ENCODE results near the gene GATAD2A. TPM values are rescaled to one million over a fixed set of nuclear protein-coding genes. Genes with fewer than 3 reads are reported as not detected.

The GATAD2A gene
- total and polyA plus RNA-seq, 10 of the 15 experiments (the other 5 are each of a cell fraction or from before 2014, with no cell fraction given) = 2.6 to 173 (median 32.0) TPM

DNA sequence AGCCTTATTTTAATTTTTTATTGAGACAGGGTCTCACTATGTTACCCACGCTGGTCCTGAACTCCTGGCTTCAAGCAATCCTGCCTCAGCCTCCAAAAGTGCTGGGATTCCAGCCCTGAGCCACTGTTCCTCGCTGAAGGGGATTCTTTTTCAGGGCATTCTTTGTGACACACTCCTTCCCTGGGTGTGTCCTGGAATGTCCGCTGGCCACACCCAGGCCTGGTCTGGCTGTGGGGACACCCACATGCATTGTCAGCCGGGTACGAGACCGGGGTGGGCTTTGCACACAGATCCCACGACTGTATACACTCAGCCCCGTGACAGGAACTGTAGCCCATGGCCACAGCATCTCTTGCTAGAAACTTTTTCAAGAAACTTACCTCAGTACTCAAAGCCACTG is 34.4 kb upstream of the GATAD2A start:
- Histone ChIP-seq H3K27ac (ENCODE audit: control insufficient read depth, insufficient read depth) (no peak overlapping the region), H4K20me1 (ENCODE audit: control insufficient read depth, insufficient read depth) (no peaks in the 10 kb centered on the region), H2AFZ (ENCODE audit: control insufficient read depth, low read depth, low read length) (no peak overlapping the region), H3K79me2 (ENCODE audit: control insufficient read depth, insufficient read depth, low read length) (no peaks in the 10 kb centered on the region), H3K36me3 (ENCODE audit: control insufficient read depth in 2 of 2, insufficient read depth in 2 of 2, low read length in 1 of 2) (no peaks in the 10 kb centered on the region), H3K4me2 (ENCODE audit: control insufficient read depth, insufficient read depth) (no peak overlapping the region), H3K9ac (ENCODE audit: control insufficient read depth, insufficient read depth, low read length) (no peak overlapping the region), H3K4me3 (no peak overlapping the region), H3K27me3 (replicated peaks in 1 of 2; ENCODE audit: control insufficient read depth in 2 of 2, insufficient read depth in 2 of 2, low read length in 1 of 2) (no peaks in the 10 kb centered on the region), H3K4me1 (ENCODE audit: control insufficient read depth, insufficient read depth, low read length) (peaks cover 8% of the 10 kb centered on the region), H3K9me3 (replicated peaks; ENCODE audit: control insufficient read depth, insufficient read depth, low read length) (no peaks in the 10 kb centered on the region)
- ChIA-PET CTCF (interaction anchor here (0.7 to 10.8 kb wide), 2 partner anchors 118 kb away, joined by 4 to 223 read pairs; no protein-coding TSS in a partner anchor), RAD21 (ENCODE audit: unreplicated experiment) (interaction anchor here (1.1 kb wide), 1 partner anchor 120 kb away, joined by 3 read pairs; no protein-coding TSS in a partner anchor), POLR2A (interaction anchor here (0.7 kb wide), 1 partner anchor 151 kb away, joined by 3 read pairs; no protein-coding TSS in a partner anchor), SMC1A (ENCODE audit: uncharacterized antibody, unreplicated experiment) (no interaction called here)
- TF ChIP-seq YBX1 (IDR thresholded peaks at IDR 0.05) (no peak), CREB1 (IDR thresholded peaks at IDR 0.05; ENCODE audit: low read depth) (no peak)
- intact Hi-C loops (cut with micrococcal nuclease; ENCODE audit: unreplicated experiment) (no loop called here), in situ Hi-C loops (cut with MboI) (no loop called here)
- WGBS (ENCODE audit: insufficient coverage, insufficient replicate concordance, low lambda C conversion rate, missing lambda C conversion rate) = 82% methylated on average over 7 of the region's 8 CpGs
- ATAC-seq (no peak), FAIRE-seq (no peak), DNase-seq (ENCODE audit: low read depth, low spot score) (no peak)
- BruUV-seq (replicated peaks) = no TSS peak

DNA sequence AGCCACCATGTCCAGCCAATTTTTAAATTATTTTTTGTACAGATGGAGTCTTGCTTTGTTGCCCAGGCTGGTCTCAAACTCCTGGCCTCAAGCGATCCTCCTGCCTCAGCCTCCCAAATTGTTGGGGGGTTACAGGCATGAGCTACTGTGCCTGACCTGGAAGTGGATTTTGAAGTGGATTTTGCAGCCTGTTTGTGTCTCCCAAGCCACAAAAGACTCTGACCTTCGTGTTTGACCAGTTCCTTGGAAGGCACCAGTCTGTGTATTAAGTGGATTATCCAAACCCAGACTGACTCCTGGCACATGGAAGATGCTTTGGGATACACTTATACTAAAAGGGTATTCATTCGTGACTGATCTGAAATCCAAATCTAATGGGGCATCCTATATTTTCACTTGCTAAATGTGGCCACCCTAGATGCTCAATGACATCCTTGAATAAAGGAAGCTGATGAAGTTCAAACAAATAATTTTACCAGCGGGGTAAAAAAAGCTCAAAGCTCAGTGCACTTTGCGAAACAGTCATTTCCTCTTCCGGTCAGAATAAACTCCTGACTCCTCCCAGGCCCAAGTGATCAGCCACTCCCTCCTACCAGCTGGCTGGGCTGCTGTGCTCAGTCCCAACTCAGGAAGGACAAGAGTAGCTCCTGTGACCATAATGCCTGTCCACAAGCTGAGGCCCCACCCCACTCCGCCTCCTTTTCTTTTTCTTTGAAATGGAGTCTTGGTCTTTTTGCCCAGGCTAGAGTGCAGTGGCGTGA is 32.6 kb upstream of the GATAD2A start:
- ATAC-seq = peak; percentile 99
- Histone ChIP-seq H3K27me3 (replicated peaks in 1 of 2; ENCODE audit: control insufficient read depth in 2 of 2, insufficient read depth in 2 of 2, low read length in 1 of 2) (no peaks in the 10 kb centered on the region), H3K9me3 (replicated peaks; ENCODE audit: control insufficient read depth, insufficient read depth, low read length) (no peaks in the 10 kb centered on the region), H3K4me2 (ENCODE audit: control insufficient read depth, insufficient read depth) (peak overlapping the region; percentile 57), H3K79me2 (ENCODE audit: control insufficient read depth, insufficient read depth, low read length) (no peaks in the 10 kb centered on the region), H3K4me1 (ENCODE audit: control insufficient read depth, insufficient read depth, low read length) (peaks cover 5% of the 10 kb centered on the region), H3K4me3 (no peak overlapping the region), H3K9ac (ENCODE audit: control insufficient read depth, insufficient read depth, low read length) (no peak overlapping the region), H3K27ac (ENCODE audit: control insufficient read depth, insufficient read depth) (peak overlapping the region; percentile 51), H4K20me1 (ENCODE audit: control insufficient read depth, insufficient read depth) (no peaks in the 10 kb centered on the region), H3K36me3 (ENCODE audit: control insufficient read depth in 2 of 2, insufficient read depth in 2 of 2, low read length in 1 of 2) (no peaks in the 10 kb centered on the region), H2AFZ (ENCODE audit: control insufficient read depth, low read depth, low read length) (peak overlapping the region; percentile 82)
- intact Hi-C loops (cut with micrococcal nuclease; ENCODE audit: unreplicated experiment) (no loop called here), in situ Hi-C loops (cut with MboI) (no loop called here)
- SMC1A ChIA-PET (ENCODE audit: uncharacterized antibody, unreplicated experiment) = interaction anchor here (1.0 to 1.7 kb wide), 4 partner anchors 8 to 118 kb away, joined by 3 to 15 read pairs (median 6); no protein-coding TSS in a partner anchor
- DNase-seq (ENCODE audit: low read depth, low spot score) = no peak
- RAD21 ChIA-PET (ENCODE audit: unreplicated experiment) = interaction anchor here (0.7 to 2.1 kb wide), 5 partner anchors 8 to 227 kb away, joined by 3 to 10 read pairs (median 5); partner anchors contain the start of gene GATAD2A
- no TSS peak for BruUV-seq (replicated peaks)
- 26% methylated on average over 8 of the region's 8 CpGs for WGBS (ENCODE audit: insufficient coverage, insufficient replicate concordance, low lambda C conversion rate, missing lambda C conversion rate)
- FAIRE-seq = peak; percentile 88
- POLR2A ChIA-PET = interaction anchor here (0.6 to 1.2 kb wide), 7 partner anchors 9 to 117 kb away, joined by 3 to 6 read pairs (median 6); partner anchors contain the start of gene GATAD2A
- CTCF ChIA-PET = interaction anchor here (0.5 to 3.8 kb wide), 7 partner anchors 8 to 144 kb away, joined by 3 to 36 read pairs (median 4); partner anchors contain the start of gene NDUFA13
- no peak for TF ChIP-seq MTA3 (IDR thresholded peaks at IDR 0.05; ENCODE audit: borderline replicate concordance, low read length)
- no peak for TF ChIP-seq ASH2L (IDR thresholded peaks at IDR 0.05; ENCODE audit: borderline replicate concordance, low read depth)
- TF ChIP-seq, protein P1, sequence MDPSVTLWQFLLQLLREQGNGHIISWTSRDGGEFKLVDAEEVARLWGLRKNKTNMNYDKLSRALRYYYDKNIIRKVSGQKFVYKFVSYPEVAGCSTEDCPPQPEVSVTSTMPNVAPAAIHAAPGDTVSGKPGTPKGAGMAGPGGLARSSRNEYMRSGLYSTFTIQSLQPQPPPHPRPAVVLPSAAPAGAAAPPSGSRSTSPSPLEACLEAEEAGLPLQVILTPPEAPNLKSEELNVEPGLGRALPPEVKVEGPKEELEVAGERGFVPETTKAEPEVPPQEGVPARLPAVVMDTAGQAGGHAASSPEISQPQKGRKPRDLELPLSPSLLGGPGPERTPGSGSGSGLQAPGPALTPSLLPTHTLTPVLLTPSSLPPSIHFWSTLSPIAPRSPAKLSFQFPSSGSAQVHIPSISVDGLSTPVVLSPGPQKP (IDR thresholded peaks at IDR 0.05; ENCODE audit: low read depth, low read length) = 0 out of 2 replicates have a peak, but pooled peaks have one; percentile 35
- no peak for TF ChIP-seq POU2F2 (IDR thresholded peaks at IDR 0.05; ENCODE audit: borderline replicate concordance, low read depth, low read length)
- 0 out of 2 replicates have a peak, but pooled peaks have one; percentile 26 for TF ChIP-seq TCF3 (IDR thresholded peaks at IDR 0.05; ENCODE audit: borderline replicate concordance, insufficient read depth, low read depth, low read length)
- TF ChIP-seq CHD2 (IDR thresholded peaks at IDR 0.05; ENCODE audit: borderline replicate concordance, low read depth, low read length) = no peak
- TF ChIP-seq ZNF384 (IDR thresholded peaks at IDR 0.05; ENCODE audit: borderline replicate concordance, low read depth, low read length) = peak; percentile 34; the same call in 1 of the 2 replicates
- TF ChIP-seq TAF1 (IDR thresholded peaks at IDR 0.05; ENCODE audit: borderline replicate concordance, low read depth, low read length) = peak; percentile 27; the same call in 1 of the 2 replicates

Data from GM12878 (cell line).